Tibial artery (tissue), 4 donors: ENCODE results near the gene FBXO36.

Experiments
- DNase-seq, 2 donors: peaks; one replicate each; pipeline ENCODE4 v3.0.0-alpha.2; 2019
- H3K27ac ChIP-seq, 2 donors: fragments of 200-600 bp; sonication (generic) in 1 of 2; 1 replicate in 1 of 2; 2 replicates in 1 of 2; pipeline ENCODE4 v1.5.1; 2018 to 2019; ENCODE audit warnings: mild to moderate bottlenecking in 1 of 2
- H3K27me3 ChIP-seq, 2 donors: fragments of 200-600 bp; sonication (generic) in 1 of 2; one replicate each; pipeline versions ENCODE4 v1.5.1 to v1.6.0; 2016 to 2019
- H3K36me3 ChIP-seq, 3 donors: fragments of 200-600 bp; sonication (generic) in 2 of 3; one replicate each; pipeline ENCODE4 v1.5.1; 2016 to 2019; ENCODE audit warnings: mild to moderate bottlenecking in 2 of 3
- H3K4me1 ChIP-seq, 4 donors: fragments of 200-600 bp; sonication (generic) in 2 of 4; 1 replicate in 3 of 4; 2 replicates in 1 of 4; pipeline ENCODE4 v1.5.1; 2016 to 2019
- H3K4me3 ChIP-seq, 2 donors: fragments of 200-600 bp; sonication (generic) in 1 of 2; 1 replicate in 1 of 2; 2 replicates in 1 of 2; pipeline ENCODE4 v1.5.1; 2018 to 2019; ENCODE audit warnings: mild to moderate bottlenecking in 2 of 2
- H3K9me3 ChIP-seq, 3 donors: fragments of 200-600 bp; sonication (generic) in 1 of 3; one replicate each; pipeline ENCODE4 v1.5.1; 2016 to 2019
- intact Hi-C: fragments of 100-400 bp; cut with DNase I; formaldehyde crosslinking; loops from one replicate; pipeline ENCODE4 v1.15.0; 2023; ENCODE audit warnings: low total_unique reads
- TF ChIP-seq, protein P1 (sequence below), 2 experiments: fragments of 200-600 bp in 1 of 2; fragments of 450-650 bp in 1 of 2; IDR thresholded peaks; one replicate each; pipeline ENCODE4 v1.5.1; 2017 to 2019; ENCODE audit warnings: antibody characterized with exemption in 2 of 2, mild to moderate bottlenecking in 1 of 2, moderate library complexity in 1 of 2

FBXO36 gene

DNA sequence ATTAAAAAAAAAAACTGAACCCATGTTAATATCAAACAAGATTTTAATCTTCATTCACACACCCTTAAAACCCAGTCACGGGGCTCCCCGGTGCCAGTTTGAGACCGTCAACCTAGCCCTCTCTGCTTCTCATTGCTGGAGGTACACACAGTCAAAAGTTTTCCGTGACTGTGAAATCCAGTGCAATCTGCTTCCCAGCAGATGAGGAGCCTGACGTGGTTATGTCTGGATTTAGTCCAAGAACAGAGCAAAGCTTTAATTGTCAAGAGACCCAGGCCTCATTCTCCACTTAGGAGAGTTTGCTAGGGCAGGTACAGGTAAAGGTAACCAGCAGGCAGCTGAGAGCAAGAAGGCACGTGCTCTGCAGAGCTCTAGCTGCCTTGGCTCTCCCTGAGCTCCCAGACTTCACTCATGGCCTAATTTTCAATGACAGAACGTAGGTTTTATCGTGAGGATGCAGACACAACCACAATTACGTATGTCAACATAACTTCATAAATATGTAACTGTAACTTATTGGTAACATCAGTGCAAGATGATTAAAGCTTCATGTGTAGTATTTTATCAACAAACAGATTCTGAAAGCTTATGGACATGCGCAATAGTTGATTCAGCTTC, 90.1 kb downstream of the FBXO36 start:
- Histone ChIP-seq H3K36me3 (no peaks in the 10 kb centered on the region), H3K27ac (no peak overlapping the region), H3K9me3 (no peaks in the 10 kb centered on the region), H3K27me3 (no peaks in the 10 kb centered on the region), H3K4me3 (no peak overlapping the region), H3K4me1 (no peaks in the 10 kb centered on the region)
- DNase-seq = no peak
- TF ChIP-seq, protein P1, sequence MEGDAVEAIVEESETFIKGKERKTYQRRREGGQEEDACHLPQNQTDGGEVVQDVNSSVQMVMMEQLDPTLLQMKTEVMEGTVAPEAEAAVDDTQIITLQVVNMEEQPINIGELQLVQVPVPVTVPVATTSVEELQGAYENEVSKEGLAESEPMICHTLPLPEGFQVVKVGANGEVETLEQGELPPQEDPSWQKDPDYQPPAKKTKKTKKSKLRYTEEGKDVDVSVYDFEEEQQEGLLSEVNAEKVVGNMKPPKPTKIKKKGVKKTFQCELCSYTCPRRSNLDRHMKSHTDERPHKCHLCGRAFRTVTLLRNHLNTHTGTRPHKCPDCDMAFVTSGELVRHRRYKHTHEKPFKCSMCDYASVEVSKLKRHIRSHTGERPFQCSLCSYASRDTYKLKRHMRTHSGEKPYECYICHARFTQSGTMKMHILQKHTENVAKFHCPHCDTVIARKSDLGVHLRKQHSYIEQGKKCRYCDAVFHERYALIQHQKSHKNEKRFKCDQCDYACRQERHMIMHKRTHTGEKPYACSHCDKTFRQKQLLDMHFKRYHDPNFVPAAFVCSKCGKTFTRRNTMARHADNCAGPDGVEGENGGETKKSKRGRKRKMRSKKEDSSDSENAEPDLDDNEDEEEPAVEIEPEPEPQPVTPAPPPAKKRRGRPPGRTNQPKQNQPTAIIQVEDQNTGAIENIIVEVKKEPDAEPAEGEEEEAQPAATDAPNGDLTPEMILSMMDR (IDR thresholded peaks at IDR 0.05) = no peak
- intact Hi-C loops = no loop called here

GRCh38 chr2:230016844-230017243, 94.5 kb downstream of the FBXO36 start:
- intact Hi-C loops = no loop called here
- TF ChIP-seq, protein P1 (IDR thresholded peaks at IDR 0.05) = no peak
- DNase-seq = no peak
- H3K27ac ChIP-seq = no peak overlapping the region
- H3K4me3 ChIP-seq = no peak overlapping the region
- H3K27me3 ChIP-seq = no peaks in the 10 kb centered on the region
- H3K36me3 ChIP-seq = no peaks in the 10 kb centered on the region
- no peaks in the 10 kb centered on the region for H3K4me1 ChIP-seq
- H3K9me3 ChIP-seq = no peaks in the 10 kb centered on the region

DNA sequence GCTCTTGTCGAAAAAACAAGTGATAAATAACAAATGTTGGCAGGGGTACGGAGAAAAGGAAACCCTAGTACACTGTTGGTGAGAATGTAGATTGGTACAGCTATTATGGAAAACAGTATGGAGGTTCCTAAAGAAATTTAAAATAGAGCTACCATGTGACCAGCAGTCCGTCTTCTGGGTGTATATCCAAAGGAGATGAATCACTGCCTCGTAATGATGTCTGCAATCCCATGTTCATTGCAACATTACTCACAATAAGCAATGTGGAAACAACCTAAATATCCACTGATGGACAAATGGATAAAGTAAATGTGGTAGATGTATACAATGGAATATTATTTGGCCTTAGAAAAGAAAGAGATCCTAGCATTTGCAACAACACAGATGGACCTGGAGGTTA, 95.8 kb downstream of the FBXO36 start:
- Histone ChIP-seq H3K4me3 (no peak overlapping the region), H3K27ac (no peak overlapping the region), H3K4me1 (no peaks in the 10 kb centered on the region), H3K36me3 (no peaks in the 10 kb centered on the region), H3K27me3 (no peaks in the 10 kb centered on the region), H3K9me3 (no peaks in the 10 kb centered on the region)
- DNase-seq = no peak
- intact Hi-C loops = no loop called here
- TF ChIP-seq, protein P1 (IDR thresholded peaks at IDR 0.05) = no peak

- TF ChIP-seq, protein P1 (IDR thresholded peaks at IDR 0.05) = no peak
- H3K4me1 ChIP-seq = no peaks in the 10 kb centered on the region
- H3K27ac ChIP-seq = no peak overlapping the region
- intact Hi-C loops = no loop called here
- no peak for DNase-seq
- H3K36me3 ChIP-seq = no peaks in the 10 kb centered on the region
- no peaks in the 10 kb centered on the region for H3K9me3 ChIP-seq
- no peaks in the 10 kb centered on the region for H3K27me3 ChIP-seq
- H3K4me3 ChIP-seq = no peak overlapping the region
Measured at GRCh38 chr2:230019742-230020141, 97.4 kb downstream of the FBXO36 start.

GRCh38 chr2:230023313-230023712, 101.0 kb downstream of the FBXO36 start:
- TF ChIP-seq, protein P1 (IDR thresholded peaks at IDR 0.05) = no peak
- no peak overlapping the region for H3K27ac ChIP-seq
- no peaks in the 10 kb centered on the region for H3K27me3 ChIP-seq
- H3K4me3 ChIP-seq = no peak overlapping the region
- intact Hi-C loops = no loop called here
- H3K4me1 ChIP-seq = no peaks in the 10 kb centered on the region
- no peak for DNase-seq
- H3K9me3 ChIP-seq = no peaks in the 10 kb centered on the region
- H3K36me3 ChIP-seq = no peaks in the 10 kb centered on the region

DNA sequence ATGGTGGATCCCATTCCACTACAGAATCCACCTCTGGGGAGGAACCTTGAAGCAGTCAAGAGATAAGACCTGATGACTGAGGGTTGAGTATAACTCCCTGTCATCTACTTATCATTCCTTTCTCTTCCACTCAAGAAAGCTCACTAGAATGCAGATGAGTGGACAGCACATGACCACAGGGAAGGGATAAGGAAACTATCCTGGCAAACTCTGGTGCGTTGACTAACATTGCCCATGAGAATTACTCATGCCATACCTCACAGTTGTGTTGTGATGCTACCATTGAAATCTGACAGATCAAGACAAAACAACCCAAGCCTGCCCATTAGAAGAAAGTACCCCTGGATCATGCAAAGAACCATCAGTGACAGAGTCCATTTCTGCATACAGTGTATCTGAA, 119.9 kb downstream of the FBXO36 start:
- DNase-seq = no peak
- TF ChIP-seq, protein P1 (IDR thresholded peaks at IDR 0.05) = no peak
- Histone ChIP-seq H3K4me3 (no peak overlapping the region), H3K36me3 (peaks cover 0 to 11% (median 0%) of the 10 kb centered on the region in 3 donors), H3K27ac (no peak overlapping the region), H3K27me3 (no peaks in the 10 kb centered on the region), H3K9me3 (no peaks in the 10 kb centered on the region), H3K4me1 (no peaks in the 10 kb centered on the region)
- intact Hi-C loops = no loop called here
